Measurements from ENCODE around the gene USP49. TPM values are rescaled to one million over a fixed set of nuclear protein-coding genes. Genes with fewer than 3 reads are reported as not detected.

Gene USP49
- total and polyA plus RNA-seq, 8 donors: 0.50 to 26.3 (median 4.6) TPM

GRCh38 chr6:41801380-41801779 is 93.8 kb downstream of the USP49 start:
- intact Hi-C loops (cut with DNase I; ENCODE audit: low total_unique reads): no loop called here
- Histone ChIP-seq H3K4me1 (no peaks in the 10 kb centered on the region), H3K9me3 (no peaks in the 10 kb centered on the region), H3K36me3 (peaks cover 4 to 52% (median 43%) of the 10 kb centered on the region in 4 donors), H3K27me3 (no peaks in the 10 kb centered on the region), H3K4me3 (no peak overlapping the region), H3K27ac (no peak overlapping the region)
- peak in 1 of 2 donors; percentile 38 for DNase-seq
- WGBS, 5 donors: 73 to 86% (median 80%) methylated on average over 2 of the region's 2 CpGs
- TF ChIP-seq POLR2AphosphoS5 (IDR thresholded peaks at IDR 0.05) (no peak), POLR2A (IDR thresholded peaks at IDR 0.05) (no peak)
- TF ChIP-seq, protein P1, sequence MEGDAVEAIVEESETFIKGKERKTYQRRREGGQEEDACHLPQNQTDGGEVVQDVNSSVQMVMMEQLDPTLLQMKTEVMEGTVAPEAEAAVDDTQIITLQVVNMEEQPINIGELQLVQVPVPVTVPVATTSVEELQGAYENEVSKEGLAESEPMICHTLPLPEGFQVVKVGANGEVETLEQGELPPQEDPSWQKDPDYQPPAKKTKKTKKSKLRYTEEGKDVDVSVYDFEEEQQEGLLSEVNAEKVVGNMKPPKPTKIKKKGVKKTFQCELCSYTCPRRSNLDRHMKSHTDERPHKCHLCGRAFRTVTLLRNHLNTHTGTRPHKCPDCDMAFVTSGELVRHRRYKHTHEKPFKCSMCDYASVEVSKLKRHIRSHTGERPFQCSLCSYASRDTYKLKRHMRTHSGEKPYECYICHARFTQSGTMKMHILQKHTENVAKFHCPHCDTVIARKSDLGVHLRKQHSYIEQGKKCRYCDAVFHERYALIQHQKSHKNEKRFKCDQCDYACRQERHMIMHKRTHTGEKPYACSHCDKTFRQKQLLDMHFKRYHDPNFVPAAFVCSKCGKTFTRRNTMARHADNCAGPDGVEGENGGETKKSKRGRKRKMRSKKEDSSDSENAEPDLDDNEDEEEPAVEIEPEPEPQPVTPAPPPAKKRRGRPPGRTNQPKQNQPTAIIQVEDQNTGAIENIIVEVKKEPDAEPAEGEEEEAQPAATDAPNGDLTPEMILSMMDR (IDR thresholded peaks at IDR 0.05): no peak

GRCh38 chr6:41799559-41799911 is 95.6 kb downstream of the USP49 start:
- Histone ChIP-seq H3K9me3 (no peaks in the 10 kb centered on the region), H3K4me1 (no peaks in the 10 kb centered on the region), H3K4me3 (no peak overlapping the region), H3K27ac (no peak overlapping the region), H3K36me3 (peaks cover 0 to 53% (median 49%) of the 10 kb centered on the region in 4 donors), H3K27me3 (no peaks in the 10 kb centered on the region)
- intact Hi-C loops (cut with DNase I; ENCODE audit: low total_unique reads): loop anchor here (10.0 kb wide), 1 partner anchor 115 kb away; no protein-coding TSS in a partner anchor
- TF ChIP-seq POLR2A (IDR thresholded peaks at IDR 0.05): no peak
- TF ChIP-seq POLR2AphosphoS5 (IDR thresholded peaks at IDR 0.05): no peak
- TF ChIP-seq, protein P1 (IDR thresholded peaks at IDR 0.05): no peak
- no peak for TF ChIP-seq EP300 (IDR thresholded peaks at IDR 0.05)
- WGBS, 5 donors: 51 to 80% (median 76%) methylated on average over 2 of the region's 2 CpGs
- no peak for DNase-seq

DNA sequence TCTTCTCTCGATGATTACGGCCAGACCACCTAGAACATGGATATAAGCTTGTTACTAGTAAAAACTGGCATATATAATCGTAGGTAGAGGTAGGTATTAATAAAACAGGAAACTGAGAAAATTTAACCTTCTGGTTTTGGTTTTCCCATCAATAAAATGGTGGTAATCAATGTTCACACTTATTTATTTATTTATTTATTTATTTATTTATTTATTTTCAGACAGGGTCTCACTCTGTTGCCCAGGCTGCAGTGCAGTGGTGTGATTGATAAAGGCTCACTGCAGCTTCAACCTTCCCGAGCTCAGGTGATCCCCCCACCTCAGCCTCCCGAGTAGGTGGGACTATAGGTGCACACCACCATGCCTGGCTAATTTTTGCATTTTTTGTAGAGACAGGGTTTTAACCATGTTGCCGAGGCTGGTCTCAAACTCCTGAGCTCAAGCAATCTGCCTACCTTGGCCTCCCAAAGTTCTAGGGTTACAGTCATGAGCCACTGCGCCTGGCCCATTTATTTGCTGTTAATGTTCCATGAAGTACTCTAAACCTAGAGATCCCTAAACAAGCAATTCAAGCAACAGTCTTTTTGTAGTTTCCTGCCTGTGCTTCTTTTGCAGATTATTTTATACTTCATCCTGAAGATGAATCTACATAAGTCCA is 96.1 kb downstream of the USP49 start:
- H3K27ac ChIP-seq: no peak overlapping the region
- intact Hi-C loops (cut with DNase I; ENCODE audit: low total_unique reads): loop anchor here (10.0 kb wide), 1 partner anchor 116 kb away; no protein-coding TSS in a partner anchor
- no peaks in the 10 kb centered on the region for H3K27me3 ChIP-seq
- H3K4me3 ChIP-seq: no peak overlapping the region
- no peaks in the 10 kb centered on the region for H3K9me3 ChIP-seq
- peaks cover 0 to 58% (median 52%) of the 10 kb centered on the region in 4 donors for H3K36me3 ChIP-seq
- no peak for DNase-seq
- H3K4me1 ChIP-seq: no peaks in the 10 kb centered on the region
- 90 to 97% (median 96%) methylated on average over 7 of the region's 7 CpGs for WGBS, 5 donors
- TF ChIP-seq EP300 (IDR thresholded peaks at IDR 0.05): no peak
- TF ChIP-seq, protein P1 (IDR thresholded peaks at IDR 0.05): no peak

- no peaks in the 10 kb centered on the region for H3K9me3 ChIP-seq
- no peaks in the 10 kb centered on the region for H3K27me3 ChIP-seq
- intact Hi-C loops (cut with DNase I; ENCODE audit: low total_unique reads): loop anchor here (10.0 kb wide), 1 partner anchor 118 kb away; no protein-coding TSS in a partner anchor
- no peak for DNase-seq
- no peak overlapping the region for H3K4me3 ChIP-seq
- WGBS, 5 donors: 86 to 88% (median 87%) methylated on average over 2 of the region's 2 CpGs
- H3K36me3 ChIP-seq: peaks cover 8 to 84% (median 76%) of the 10 kb centered on the region in 4 donors
- no peaks in the 10 kb centered on the region for H3K4me1 ChIP-seq
- TF ChIP-seq POLR2AphosphoS5 (IDR thresholded peaks at IDR 0.05) (no peak), POLR2A (IDR thresholded peaks at IDR 0.05) (no peak), EP300 (IDR thresholded peaks at IDR 0.05) (no peak)
- TF ChIP-seq, protein P1 (IDR thresholded peaks at IDR 0.05): no peak
- H3K27ac ChIP-seq: no peak overlapping the region
Observed at GRCh38 chr6:41796474-41796873, 98.7 kb downstream of the USP49 start.

Measured in stomach (tissue), 9 donors.